IMR-90 (cell line): ENCODE results near the gene RMND5B. TPM values are rescaled to one million over a fixed set of nuclear protein-coding genes. Genes with fewer than 3 reads are reported as not detected.

Source experiments
- ATAC-seq: fragments of 200-7000 bp; cut with Tn5 transposase; 2 replicates; pipeline ENCODE4 v1.9.1; 2020; ENCODE audit warnings: low read depth, mild to moderate bottlenecking, moderate library complexity
- BruUV-seq: library from RNA; stranded (reverse); fragments of 400-500 nt; replicated peaks from 2 replicates; lab custom pipeline; 2021; lab: Mats Ljungman, UMichigan
- CTCF ChIA-PET: fragments of 300-600 bp; formaldehyde crosslinking; extraction: SDS; loops from one replicate; lab custom pipeline; 2021; ENCODE audit warnings: antibody characterized with exemption; lab: Yijun Ruan, JAX
- POLR2A ChIA-PET: fragments of 300-600 bp; sonication (Branson Sonifier 250); formaldehyde crosslinking; loops from one replicate; lab custom pipeline; 2022; ENCODE audit warnings: antibody characterized with exemption; ENCODE audit not compliant: unreplicated experiment; lab: Charles Lee
- DNase-seq: peaks from one replicate; pipeline ENCODE4 v3.0.0; 2013
- H2AFZ ChIP-seq: replicated peaks from 2 replicates; pipeline ENCODE3; 2013; ENCODE audit warnings: low read length, mild to moderate bottlenecking; ENCODE audit not compliant: poor library complexity
- H2AK5ac ChIP-seq: 2 replicates; pipeline ENCODE4 v1.6.1; 2013; ENCODE audit warnings: low read depth, low read length, inconsistent platforms
- H2AK9ac ChIP-seq: replicated peaks from 2 replicates; pipeline ENCODE3; 2013; ENCODE audit warnings: mild to moderate bottlenecking, low read depth, low read length, moderate library complexity; ENCODE audit not compliant: poor library complexity
- H2BK120ac ChIP-seq: 2 replicates; pipeline ENCODE4 v1.6.1; 2013; ENCODE audit warnings: low read depth, low read length, inconsistent platforms
- H2BK15ac ChIP-seq: 3 replicates; pipeline ENCODE4 v1.6.1; 2013; ENCODE audit warnings: low read depth, low read length, inconsistent platforms
- H2BK20ac ChIP-seq: 2 replicates; pipeline ENCODE4 v1.6.1; 2013; ENCODE audit warnings: low read depth, mild to moderate bottlenecking, inconsistent platforms, low read length, moderate library complexity
- H2BK5ac ChIP-seq: 2 replicates; pipeline ENCODE4 v1.6.1; 2013; ENCODE audit warnings: mild to moderate bottlenecking, low read depth, low read length, inconsistent platforms; ENCODE audit not compliant: poor library complexity, severe bottlenecking
- H3K14ac ChIP-seq: replicated peaks from 2 replicates; pipeline ENCODE4 v1.6.1; 2013; ENCODE audit warnings: low read depth, low read length, inconsistent platforms
- H3K18ac ChIP-seq: 2 replicates; pipeline ENCODE4 v1.6.1; 2013; ENCODE audit warnings: low read depth, low read length, control low read depth
- H3K23ac ChIP-seq: 2 replicates; pipeline ENCODE4 v1.6.1; 2013; ENCODE audit warnings: low read depth, low read length, inconsistent platforms
- H3K27ac ChIP-seq: 2 replicates; pipeline ENCODE4 v1.5.1; 2013; ENCODE audit warnings: mild to moderate bottlenecking, control low read depth, low read length; ENCODE audit not compliant: insufficient read depth
- H3K27me3 ChIP-seq: 2 replicates; pipeline ENCODE4 v1.6.1; 2013; ENCODE audit warnings: low read length; ENCODE audit not compliant: control insufficient read depth, insufficient read depth
- H3K36me3 ChIP-seq: 2 replicates; pipeline ENCODE4 v1.6.1; 2013; ENCODE audit warnings: low read length, mixed read lengths; ENCODE audit not compliant: control insufficient read depth, insufficient read depth
- H3K4ac ChIP-seq: 2 replicates; pipeline ENCODE4 v1.6.1; 2013; ENCODE audit warnings: low read depth, low read length, inconsistent platforms
- H3K4me1 ChIP-seq: 2 replicates; pipeline ENCODE4 v1.6.1; 2013; ENCODE audit warnings: low read length, mixed read lengths; ENCODE audit not compliant: control insufficient read depth, insufficient read depth
- H3K4me2 ChIP-seq: 2 replicates; pipeline ENCODE4 v1.6.1; 2013; ENCODE audit warnings: low read depth, mild to moderate bottlenecking, control low read depth, low read length, moderate library complexity
- H3K4me3 ChIP-seq: 2 replicates; pipeline ENCODE4 v1.5.1; 2013; ENCODE audit warnings: low read depth, mild to moderate bottlenecking, control low read depth, low read length, moderate library complexity; ENCODE audit not compliant: insufficient read depth
- H3K56ac ChIP-seq: 2 replicates; pipeline ENCODE4 v1.6.1; 2013; ENCODE audit warnings: low read length, inconsistent platforms; ENCODE audit not compliant: insufficient read depth; ENCODE audit errors: extremely low read depth
- H3K79me1 ChIP-seq, 2 experiments: 2 replicates each; pipeline ENCODE4 v1.6.1; 2013; ENCODE audit warnings: low read length in 2 of 2, inconsistent platforms in 1 of 2, low read depth in 1 of 2
- H3K9ac ChIP-seq: 2 replicates; pipeline ENCODE4 v1.6.1; 2013; ENCODE audit warnings: low read depth, low read length, control low read depth
- H3K9me1 ChIP-seq: 2 replicates; pipeline ENCODE4 v1.6.1; 2013; ENCODE audit warnings: low read length, inconsistent platforms; ENCODE audit not compliant: insufficient read depth
- H3K9me3 ChIP-seq: 2 replicates; pipeline ENCODE4 v1.6.1; 2013; ENCODE audit warnings: low read length; ENCODE audit not compliant: control insufficient read depth, insufficient read depth
- H4K20me1 ChIP-seq: 2 replicates; pipeline ENCODE4 v1.6.1; 2013; ENCODE audit warnings: low read length, inconsistent platforms; ENCODE audit not compliant: insufficient read depth
- H4K5ac ChIP-seq: 2 replicates; pipeline ENCODE4 v1.6.1; 2013; ENCODE audit warnings: mild to moderate bottlenecking, low read depth, low read length, control low read depth
- H4K8ac ChIP-seq, 2 experiments: 2 replicates each; pipeline ENCODE4 v1.6.1; 2013; ENCODE audit warnings: low read depth in 2 of 2, low read length in 2 of 2, control low read depth in 1 of 2, inconsistent platforms in 1 of 2
- H4K91ac ChIP-seq: 2 replicates; pipeline ENCODE4 v1.6.1; 2013; ENCODE audit warnings: low read depth, low read length, inconsistent platforms; ENCODE audit not compliant: insufficient read depth
- CEBPB ChIP-seq: IDR thresholded peaks from 2 replicates; pipeline ENCODE4 v1.6.1; 2012; ENCODE audit warnings: low read depth, low read length, improper control_type of control experiment
- MAZ ChIP-seq: IDR thresholded peaks from 2 replicates; pipeline ENCODE4 v1.6.1; 2012; ENCODE audit warnings: low read depth, mild to moderate bottlenecking, low read length, improper control_type of control experiment, moderate library complexity, borderline replicate concordance
- NFE2L2 ChIP-seq: fragments of 150-350 bp; IDR thresholded peaks from 2 replicates; pipeline ENCODE4 v1.6.1; 2016; ENCODE audit warnings: low read depth, mild to moderate bottlenecking, low read length
- POLR2A ChIP-seq: IDR thresholded peaks from 2 replicates; pipeline ENCODE4 v1.6.1; 2012; ENCODE audit warnings: mild to moderate bottlenecking, low read depth, low read length
- USF2 ChIP-seq: fragments of 150-350 bp; IDR thresholded peaks from 2 replicates; pipeline ENCODE4 v1.6.1; 2017; ENCODE audit warnings: mild to moderate bottlenecking, antibody characterized with exemption, low read length, low read depth
- WGBS, 2 experiments: methylation state at CpG; one replicate each; pipeline versions ENCODE4 v1.1.5 to v1.1.7; 2013; ENCODE audit warnings: missing lambda C conversion rate in 2 of 2; ENCODE audit not compliant: insufficient read length in 1 of 2; ENCODE audit errors: extremely low coverage in 2 of 2; 5-methylcytosine and 5-hydroxymethylcytosine counted together
- dilution Hi-C: fragments of 300-500 bp; cut with HindIII; formaldehyde crosslinking; loops from one replicate; pipeline ENCODE4 v1.14.3; 2018; ENCODE audit warnings: low sequenced_read_pairs; ENCODE audit not compliant: unreplicated experiment
- in situ Hi-C: fragments of 300-500 bp; cut with MboI; formaldehyde crosslinking; loops from 3 replicates; pipeline ENCODE4 v1.14.3; 2019; ENCODE audit warnings: low sequenced_read_pairs, inconsistent platforms, mixed read lengths
- intact Hi-C: fragments of 100-400 bp; cut with micrococcal nuclease; formaldehyde crosslinking; loops from 2 replicates; pipeline ENCODE4 v1.10.0; 2022
- polyA plus RNA-seq, 3 experiments: library from polyadenylated mRNA; depleted of rRNA; stranded (reverse); fragments of >200 nt; gene quantifications; 2 replicates each; pipeline ENCODE4 v1.2.3, GENCODE V29; 2012; ENCODE audit warnings: low replicate concordance in 1 of 3
- total RNA-seq: library from RNA; depleted of rRNA; stranded (reverse); fragments of >200 nt; gene quantifications from 2 replicates; pipeline ENCODE4 v1.2.3, GENCODE V29; 2012

Gene RMND5B
- total and polyA plus RNA-seq, 2 of the 4 experiments (the other 2 are of a cell fraction) = 14.0 to 19.5 TPM

GRCh38 chr5:178149199-178149932 is 18.6 kb downstream of the RMND5B start:
- H3K4me1 ChIP-seq = peaks cover 7% of the 10 kb centered on the region
- no peak overlapping the region for H4K5ac ChIP-seq
- H2AFZ ChIP-seq = no peak overlapping the region
- peak; percentile 19 for DNase-seq
- H3K14ac ChIP-seq = no peak overlapping the region
- H3K4ac ChIP-seq = no peak overlapping the region
- H3K18ac ChIP-seq = no peak overlapping the region
- H2AK5ac ChIP-seq = no peak overlapping the region
- H3K4me3 ChIP-seq = no peak overlapping the region
- ChIA-PET CTCF (no interaction called here), POLR2A (no interaction called here)
- no peak overlapping the region for H2AK9ac ChIP-seq
- no peak for ATAC-seq
- no peaks in the 10 kb centered on the region for H3K9me3 ChIP-seq
- no peak overlapping the region for H3K23ac ChIP-seq
- peaks cover 4% of the 10 kb centered on the region; the same call in 1 of the 2 replicates for H3K9me1 ChIP-seq
- intact Hi-C loops (no loop called here), in situ Hi-C loops (loop anchor here (5.0 kb wide), 1 partner anchor 72 kb away; no protein-coding TSS in a partner anchor), dilution Hi-C loops (no loop called here)
- H2BK15ac ChIP-seq = no peak overlapping the region
- no CpG with 5 or more reads among the region's 11 CpGs for WGBS, 2 experiments
- no peaks in the 10 kb centered on the region for H3K27me3 ChIP-seq
- peaks cover 47% of the 10 kb centered on the region for H3K36me3 ChIP-seq
- H3K27ac ChIP-seq = no peak overlapping the region
- no TSS peak for BruUV-seq
- H2BK20ac ChIP-seq = no peak overlapping the region
- TF ChIP-seq CEBPB (no peak), USF2 (no peak), MAZ (no peak), NFE2L2 (no peak), POLR2A (no peak)
- peaks cover 10% of the 10 kb centered on the region; the same call in 1 of the 2 replicates for H4K20me1 ChIP-seq
- H4K8ac ChIP-seq = no peak overlapping the region
- no peak overlapping the region for H2BK5ac ChIP-seq
- peaks cover 17 to 28% of the 10 kb centered on the region in 2 experiments for H3K79me1 ChIP-seq
- no peak overlapping the region for H3K56ac ChIP-seq
- no peak overlapping the region for H4K91ac ChIP-seq
- no peak overlapping the region for H3K4me2 ChIP-seq
- no peak overlapping the region for H3K9ac ChIP-seq
- H2BK120ac ChIP-seq = no peak overlapping the region
